ENCODE measurements around the gene NUBP2.

NUBP2 gene

GRCh38 chr16:1826691-1827573, 44.2 kb downstream of the NUBP2 start, which contains the start of the genes FAHD1 and HAGH (continued):
- peak; percentile 82; the same call in 1 of the 2 replicates for TF ChIP-seq TSHZ1 (tag by site-specific recombination; IDR thresholded peaks at IDR 0.05; ENCODE audit: borderline replicate concordance)
- no peak for TF ChIP-seq ZNF248 (tag by site-specific recombination; IDR thresholded peaks at IDR 0.05)
- peak; percentile 90 for TF ChIP-seq ZNF660 (tag by site-specific recombination; IDR thresholded peaks at IDR 0.05)
- peak; percentile 92 for TF ChIP-seq KLF8 (tag by site-specific recombination; IDR thresholded peaks at IDR 0.05)
- TF ChIP-seq ZNF37A (tag by site-specific recombination; IDR thresholded peaks at IDR 0.05), result no peak
- peak; percentile 87 for TF ChIP-seq KLF7 (tag by site-specific recombination; IDR thresholded peaks at IDR 0.05; ENCODE audit: borderline replicate concordance)
- no peak for TF ChIP-seq ZNF362 (tag by site-specific recombination; IDR thresholded peaks at IDR 0.05)
- TF ChIP-seq ZNF785 (tag by site-specific recombination; IDR thresholded peaks at IDR 0.05), result peak; percentile 90; the same call in 1 of the 2 replicates
- peak; percentile 98 for TF ChIP-seq ZNF561 (tag by site-specific recombination; IDR thresholded peaks at IDR 0.05; ENCODE audit: borderline replicate concordance)
- no peak for TF ChIP-seq ZNF510 (tag by site-specific recombination; IDR thresholded peaks at IDR 0.05; ENCODE audit: insufficient replicate concordance)
- TF ChIP-seq ZNF639 (tag by site-specific recombination; IDR thresholded peaks at IDR 0.05), result peak; percentile 93
- peak; percentile 61 for TF ChIP-seq ZNF488 (tag by site-specific recombination; IDR thresholded peaks at IDR 0.05)
- peak; percentile 82 for TF ChIP-seq KLF1 (tag by site-specific recombination; IDR thresholded peaks at IDR 0.05)
- TF ChIP-seq ZNF76 (tag by site-specific recombination; IDR thresholded peaks at IDR 0.05; ENCODE audit: borderline replicate concordance, low read depth), result peak; percentile 88
- peak; percentile 96 for TF ChIP-seq ZNF391 (tag by site-specific recombination; IDR thresholded peaks at IDR 0.05; ENCODE audit: borderline replicate concordance, low read depth)
- peak; percentile 7; the same call in 1 of the 2 replicates for TF ChIP-seq ZNF221 (tag by site-specific recombination; IDR thresholded peaks at IDR 0.05; ENCODE audit: borderline replicate concordance)
- peak; percentile 89 for TF ChIP-seq ZFHX2 (tag by site-specific recombination; conservative IDR thresholded peaks at IDR 0.05)
- no peak for TF ChIP-seq ZNF19 (tag by site-specific recombination; IDR thresholded peaks at IDR 0.05; ENCODE audit: low read depth)
- TF ChIP-seq KLF9 (tag by site-specific recombination; IDR thresholded peaks at IDR 0.05; ENCODE audit: low read depth), result peak; percentile 95
- peak; percentile 50; the same call in 1 of the 2 replicates for TF ChIP-seq ZBTB6 (tag by site-specific recombination; IDR thresholded peaks at IDR 0.05)
- peak; percentile 79 for TF ChIP-seq SP3 (tag by site-specific recombination; IDR thresholded peaks at IDR 0.05)
- peak; percentile 98 for TF ChIP-seq ZNF777 (tag by site-specific recombination; IDR thresholded peaks at IDR 0.05; ENCODE audit: borderline replicate concordance)
- 0 out of 2 replicates have a peak, but pooled peaks have one; percentile 27 for TF ChIP-seq ZNF670 (tag by site-specific recombination; IDR thresholded peaks at IDR 0.05; ENCODE audit: low read depth)
- TF ChIP-seq ZNF423 (tag by site-specific recombination; IDR thresholded peaks at IDR 0.05), result 0 out of 2 replicates have a peak, but pooled peaks have one; percentile 13
- TF ChIP-seq RBAK (tag by site-specific recombination; IDR thresholded peaks at IDR 0.05), result no peak
- peak; percentile 65 for TF ChIP-seq ZBTB11 (tag by site-specific recombination; conservative IDR thresholded peaks at IDR 0.05; ENCODE audit: low read depth)
- TF ChIP-seq ZNF324 (tag by site-specific recombination; IDR thresholded peaks at IDR 0.05), result peak; percentile 97

All from HEK293 (cell line).